Measurements from ENCODE around the gene PLSCR1.
"Not testable (repeated sequence)": the region's sequence is repeated elsewhere in the genome, so short reads cannot be mapped to it uniquely, and the experiment has no call there.

The PLSCR1 gene

GRCh38 chr3:146493761-146494160, 50.6 kb downstream of the PLSCR1 start:
- no peak for DNase-seq (ENCODE audit: low spot score)
- no peak for TF ChIP-seq CTCF (IDR thresholded peaks at IDR 0.05; ENCODE audit: extremely low read depth, missing control alignments)

- DNase-seq (ENCODE audit: low spot score), result no peak
- no peak for TF ChIP-seq CTCF (IDR thresholded peaks at IDR 0.05; ENCODE audit: extremely low read depth, missing control alignments)
These were observed 51.2 kb downstream of the PLSCR1 start for GRCh38 chr3:146493221-146493620.

GRCh38 chr3:146491303-146491702, 53.1 kb downstream of the PLSCR1 start:
- no peak for DNase-seq (ENCODE audit: low spot score)
- TF ChIP-seq CTCF (IDR thresholded peaks at IDR 0.05; ENCODE audit: extremely low read depth, missing control alignments), result no peak

GRCh38 chr3:146485297-146485696, 59.1 kb downstream of the PLSCR1 start:
- DNase-seq (ENCODE audit: low spot score), result no peak
- TF ChIP-seq CTCF (IDR thresholded peaks at IDR 0.05; ENCODE audit: extremely low read depth, missing control alignments), result no peak

- no peak for DNase-seq (ENCODE audit: low spot score)
- TF ChIP-seq CTCF (IDR thresholded peaks at IDR 0.05; ENCODE audit: extremely low read depth, missing control alignments), result no peak
These were observed 68.2 kb downstream of the PLSCR1 start for GRCh38 chr3:146476094-146476740.

- not testable (repeated sequence) for DNase-seq (ENCODE audit: low spot score)
These were observed 69.4 kb downstream of the PLSCR1 start for GRCh38 chr3:146474976-146475375.

- DNase-seq (ENCODE audit: low spot score), result no peak
- TF ChIP-seq CTCF (IDR thresholded peaks at IDR 0.05; ENCODE audit: extremely low read depth, missing control alignments), result no peak
These were observed 70.7 kb downstream of the PLSCR1 start for GRCh38 chr3:146473726-146474125.

GRCh38 chr3:146472611-146473010, 71.8 kb downstream of the PLSCR1 start:
- no peak for DNase-seq (ENCODE audit: low spot score)
- TF ChIP-seq CTCF (IDR thresholded peaks at IDR 0.05; ENCODE audit: extremely low read depth, missing control alignments), result no peak
